Dedifferentiated amniotic fluid mesenchymal stem cell (primary cell): ENCODE data around the gene MMEL1.

ENCODE experiments used
- DNase-seq: peaks from one replicate; pipeline ENCODE4 v3.0.0-alpha.2; 2016; ENCODE audit errors: extremely low spot score

The MMEL1 gene

GRCh38 chr1:2604844-2605508 lies 27.8 kb downstream of the MMEL1 start:
- DNase-seq: no peak

GRCh38 chr1:2604156-2604843 lies 28.5 kb downstream of the MMEL1 start:
- no peak for DNase-seq

- no peak for DNase-seq
Measured at GRCh38 chr1:2603521-2604155, 29.2 kb downstream of the MMEL1 start.

- no peak for DNase-seq
Measured at GRCh38 chr1:2602866-2603520, 29.8 kb downstream of the MMEL1 start.

GRCh38 chr1:2602311-2602835 lies 30.4 kb downstream of the MMEL1 start:
- no peak for DNase-seq

- no peak for DNase-seq
Measured at GRCh38 chr1:2601721-2602303, 31.0 kb downstream of the MMEL1 start.

GRCh38 chr1:2598329-2598931 lies 34.4 kb downstream of the MMEL1 start:
- no peak for DNase-seq

GRCh38 chr1:2597441-2598328 lies 35.1 kb downstream of the MMEL1 start:
- no peak for DNase-seq

GRCh38 chr1:2596530-2597333 lies 36.1 kb downstream of the MMEL1 start:
- DNase-seq: no peak

GRCh38 chr1:2595812-2596529 lies 36.8 kb downstream of the MMEL1 start:
- no peak for DNase-seq

GRCh38 chr1:2595261-2595811 lies 37.5 kb downstream of the MMEL1 start:
- no peak for DNase-seq

- no peak for DNase-seq
Measured at GRCh38 chr1:2594641-2595131, 38.1 kb downstream of the MMEL1 start.

- no peak for DNase-seq
Measured at GRCh38 chr1:2594001-2594640, 38.7 kb downstream of the MMEL1 start.

GRCh38 chr1:2593251-2593878 lies 39.5 kb downstream of the MMEL1 start:
- DNase-seq: no peak

GRCh38 chr1:2592672-2593071 lies 40.1 kb downstream of the MMEL1 start:
- no peak for DNase-seq

GRCh38 chr1:2591581-2592261 lies 41.1 kb downstream of the MMEL1 start:
- no peak for DNase-seq

- no peak for DNase-seq
Measured at GRCh38 chr1:2591233-2591580, 41.6 kb downstream of the MMEL1 start.
